Activated T-helper 17 cell treated with anti-CD3 and anti-CD28 coated beads, Interleukin-2, amount 50 U/mL, for 72 hours (primary cell): ENCODE data around the gene NNAT. TPM values are rescaled to one million over a fixed set of nuclear protein-coding genes. Genes with fewer than 3 reads are reported as not detected.
"Not testable (repeated sequence)": the region's sequence is repeated elsewhere in the genome, so short reads cannot be mapped to it uniquely, and the experiment has no call there.

Experiments used
- ATAC-seq: fragments of 150-1000 bp; cut with Tn5 transposase; replicated peaks from 2 replicates; pipeline ENCODE4 v1.10.0; 2021; ENCODE audit warnings: mild to moderate bottlenecking, moderate library complexity
- H3K27ac Mint-ChIP-seq: one replicate; pipeline ENCODE4 v1.8.0; 2022; ENCODE audit warnings: mixed read lengths
- H3K27me3 Mint-ChIP-seq: one replicate; pipeline ENCODE4 v1.8.0; 2022; ENCODE audit warnings: mixed read lengths
- H3K36me3 Mint-ChIP-seq: one replicate; pipeline ENCODE4 v1.8.0; 2022; ENCODE audit warnings: low read depth, mild to moderate bottlenecking, mixed read lengths
- H3K4me1 Mint-ChIP-seq: one replicate; pipeline ENCODE4 v1.8.0; 2022; ENCODE audit warnings: mixed read lengths
- H3K4me3 Mint-ChIP-seq: one replicate; pipeline ENCODE4 v1.8.0; 2022; ENCODE audit warnings: mild to moderate bottlenecking, mixed read lengths
- H3K9me3 Mint-ChIP-seq: one replicate; pipeline ENCODE4 v1.8.0; 2022; ENCODE audit warnings: mixed read lengths
- total RNA-seq, 2 donors: library from RNA; stranded (reverse); gene quantifications; one replicate each; pipeline ENCODE4 v1.2.3, GENCODE V29; 2022

Gene NNAT, protein sequence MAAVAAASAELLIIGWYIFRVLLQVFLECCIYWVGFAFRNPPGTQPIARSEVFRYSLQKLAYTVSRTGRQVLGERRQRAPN
- under 1 TPM in 1 of 2 donors, not detected in 1; 0.66 TPM for total RNA-seq

DNA sequence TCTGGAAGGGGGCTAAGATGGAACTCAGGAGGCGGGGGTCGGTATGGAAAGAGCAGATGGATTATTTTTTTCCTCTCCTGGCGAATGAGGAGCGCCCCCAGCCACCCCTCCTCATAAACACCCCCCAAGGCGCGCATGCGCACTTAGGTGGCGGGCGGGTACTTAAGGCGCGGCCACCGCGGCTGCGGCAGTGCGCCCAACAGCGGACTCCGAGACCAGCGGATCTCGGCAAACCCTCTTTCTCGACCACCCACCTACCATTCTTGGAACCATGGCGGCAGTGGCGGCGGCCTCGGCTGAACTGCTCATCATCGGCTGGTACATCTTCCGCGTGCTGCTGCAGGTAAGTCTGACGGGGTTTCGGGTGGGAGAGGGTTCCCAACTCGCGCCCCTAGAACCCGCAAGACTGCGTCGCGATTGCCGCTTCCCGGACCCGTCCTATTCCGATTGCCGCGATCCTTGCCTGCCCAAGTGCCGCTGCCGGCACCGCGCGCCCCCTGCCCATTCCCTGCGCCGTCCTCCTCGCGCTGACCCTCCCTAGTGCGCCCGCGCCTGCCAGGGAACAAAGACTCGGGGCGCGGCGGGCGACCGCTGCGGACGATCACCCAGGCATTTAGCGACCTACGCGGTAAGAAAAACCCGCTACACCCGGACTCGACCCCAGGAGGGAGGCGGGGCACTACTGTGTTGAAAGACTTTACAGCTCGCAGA is at the start of gene NNAT:
Gene NNAT, plus strand, starts transcription at position 190 of the 711 bp plus-strand sequence. Its CDS starts 82 bp downstream, at position 272.
- Mint-ChIP-seq H3K27me3 (no peaks in the 10 kb centered on the region), H3K4me1 (peaks cover 33% of the 10 kb centered on the region), H3K4me3 (peak within 1 kb of the TSS; percentile 38), H3K9me3 (no peaks in the 10 kb centered on the region), H3K27ac (no peak within 1 kb of the TSS), H3K36me3 (peaks cover 28% of the 10 kb centered on the region)
- ATAC-seq = no peak

DNA sequence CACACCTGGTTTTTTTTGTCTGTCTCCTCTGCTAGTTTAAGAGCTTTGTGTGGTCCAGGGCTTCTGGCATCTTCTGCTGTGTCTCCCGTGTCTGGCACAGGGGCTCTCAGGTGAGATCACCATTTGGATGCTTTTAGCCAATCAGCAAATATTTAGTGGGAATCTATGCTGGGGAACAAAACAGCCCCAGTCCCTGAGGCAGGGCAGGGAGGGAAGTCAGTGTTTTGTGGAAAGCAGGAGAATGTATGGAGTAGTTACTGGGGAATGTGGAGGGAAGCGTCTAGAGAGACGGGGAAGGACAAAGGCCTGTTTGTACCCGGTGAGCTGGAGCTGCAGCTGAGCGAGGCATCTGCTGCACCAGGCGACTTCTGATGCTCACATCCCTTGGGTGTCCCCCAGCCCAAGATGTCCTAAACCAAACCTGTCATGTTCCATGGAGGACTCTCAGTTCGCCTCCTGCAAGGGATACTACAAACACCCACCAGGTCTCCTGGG is 49.3 kb upstream of the NNAT start:
- Mint-ChIP-seq H3K36me3 (no peaks in the 10 kb centered on the region), H3K9me3 (peaks cover 3% of the 10 kb centered on the region), H3K27me3 (peaks cover 6% of the 10 kb centered on the region), H3K4me3 (no peak overlapping the region), H3K4me1 (no peaks in the 10 kb centered on the region), H3K27ac (no peak overlapping the region)
- ATAC-seq = no peak

DNA sequence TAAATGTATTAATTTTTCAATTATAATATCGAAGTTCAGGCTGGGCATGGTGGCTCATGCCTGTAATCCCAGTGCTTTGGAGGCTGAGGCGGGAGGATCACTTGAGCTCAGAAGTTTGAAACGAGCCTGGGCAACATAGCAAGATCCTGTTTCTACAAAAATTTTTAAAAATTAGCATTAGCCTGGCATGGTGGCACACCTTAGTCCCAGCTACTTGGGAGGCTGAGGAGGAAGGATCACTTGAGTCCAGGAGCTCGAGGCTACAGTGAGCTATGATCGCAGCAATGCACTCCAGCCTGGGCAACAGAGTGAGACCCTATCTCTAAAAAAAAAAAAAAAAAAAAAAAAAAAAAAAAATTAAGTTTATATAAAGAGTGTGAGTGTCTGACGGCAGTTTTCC is 48.6 kb upstream of the NNAT start:
- H3K27ac Mint-ChIP-seq, H3K27me3 Mint-ChIP-seq, H3K36me3 Mint-ChIP-seq: not testable (repeated sequence)

DNA sequence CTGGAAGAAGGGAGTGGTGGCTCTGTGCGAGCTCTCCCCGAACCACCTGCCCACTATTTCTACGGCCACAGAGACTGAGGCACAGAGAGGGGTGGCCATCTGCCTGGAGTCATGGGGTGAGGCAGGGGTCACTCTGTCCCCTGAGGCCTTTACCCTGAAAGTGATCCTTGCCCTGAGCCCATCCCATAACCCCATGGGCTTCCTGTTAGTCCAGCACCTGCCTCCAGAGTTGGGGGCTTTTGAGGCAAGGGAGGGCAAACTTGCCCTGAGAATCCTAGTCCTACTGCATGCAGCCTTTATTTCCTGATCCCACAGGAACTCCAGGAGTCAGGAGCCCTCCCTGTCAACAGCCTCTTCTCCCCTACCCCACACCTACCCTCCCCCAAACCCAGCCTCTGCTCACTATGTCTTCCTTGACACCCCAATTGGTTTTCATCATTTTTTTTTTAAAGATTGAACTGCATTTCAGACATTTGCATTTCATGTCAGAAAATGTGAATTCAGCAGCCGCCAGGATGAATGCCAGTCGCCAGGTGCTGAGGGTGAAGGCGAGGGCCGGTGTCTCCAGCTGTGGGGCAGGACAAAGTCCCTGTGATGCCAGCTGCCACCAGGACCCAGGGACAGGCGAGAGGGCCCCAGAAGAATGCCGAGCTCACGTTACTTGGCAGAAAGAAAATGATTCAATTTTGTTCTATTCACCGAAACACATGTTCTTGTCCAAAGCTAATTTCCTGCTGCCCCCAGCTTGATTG is 47.6 kb upstream of the NNAT start:
- ATAC-seq = no peak
- peaks cover 3% of the 10 kb centered on the region for H3K9me3 Mint-ChIP-seq
- H3K27ac Mint-ChIP-seq = no peak overlapping the region
- H3K27me3 Mint-ChIP-seq = peaks cover 7% of the 10 kb centered on the region
- no peak overlapping the region for H3K4me3 Mint-ChIP-seq
- no peaks in the 10 kb centered on the region for H3K4me1 Mint-ChIP-seq
- H3K36me3 Mint-ChIP-seq = no peaks in the 10 kb centered on the region

More for the DNA sequence above, 48.6 kb upstream of the NNAT start:
- H3K4me1 Mint-ChIP-seq, ATAC-seq, H3K9me3 Mint-ChIP-seq, H3K4me3 Mint-ChIP-seq: not testable (repeated sequence)

DNA sequence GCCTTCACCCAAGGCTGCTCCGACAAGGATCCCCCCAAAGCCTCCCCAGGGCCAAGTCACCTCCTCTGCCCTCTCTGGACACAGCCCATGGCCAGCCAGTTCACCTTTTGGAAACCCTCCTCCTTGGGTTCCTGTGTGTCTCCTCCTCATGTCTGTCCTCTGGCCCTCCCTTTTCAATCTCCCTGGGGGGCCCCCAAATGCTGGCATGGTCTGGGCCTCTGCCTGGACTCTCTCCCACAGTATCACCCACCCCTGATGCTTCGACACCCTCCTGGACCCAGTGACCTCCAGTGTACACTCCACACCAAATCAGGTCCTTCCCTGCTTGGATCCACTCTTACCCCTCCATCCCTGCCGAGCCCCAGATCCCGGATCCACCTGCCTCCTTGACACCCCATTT is 46.7 kb upstream of the NNAT start:
- ATAC-seq = no peak
- Mint-ChIP-seq H3K36me3 (no peaks in the 10 kb centered on the region), H3K4me1 (no peaks in the 10 kb centered on the region), H3K4me3 (no peak overlapping the region), H3K27me3 (peaks cover 7% of the 10 kb centered on the region), H3K9me3 (peaks cover 3% of the 10 kb centered on the region), H3K27ac (no peak overlapping the region)

DNA sequence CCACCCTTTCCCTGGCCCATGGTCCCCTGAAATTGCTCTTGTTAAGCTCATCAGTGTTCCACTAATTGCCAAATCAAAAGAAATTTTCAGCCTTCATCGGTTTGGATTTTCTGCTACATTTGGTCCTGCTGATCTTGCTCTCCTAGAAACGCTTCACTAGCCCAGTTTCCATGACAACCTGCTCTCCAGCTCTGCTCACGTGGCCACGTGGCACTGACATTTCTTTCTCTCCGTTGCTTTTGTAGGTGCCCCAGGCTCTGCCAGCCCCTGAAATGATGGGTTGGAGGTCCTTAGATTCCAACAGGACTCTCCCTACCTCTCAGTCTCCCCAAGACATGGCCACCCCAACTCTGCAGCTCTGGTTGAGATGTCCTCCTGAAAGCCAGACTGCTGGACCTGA is 45.8 kb upstream of the NNAT start:
- no peaks in the 10 kb centered on the region for H3K36me3 Mint-ChIP-seq
- H3K4me3 Mint-ChIP-seq = no peak overlapping the region
- H3K27ac Mint-ChIP-seq = no peak overlapping the region
- H3K9me3 Mint-ChIP-seq = peaks cover 3% of the 10 kb centered on the region
- no peak for ATAC-seq
- H3K4me1 Mint-ChIP-seq = no peaks in the 10 kb centered on the region
- H3K27me3 Mint-ChIP-seq = peaks cover 13% of the 10 kb centered on the region

DNA sequence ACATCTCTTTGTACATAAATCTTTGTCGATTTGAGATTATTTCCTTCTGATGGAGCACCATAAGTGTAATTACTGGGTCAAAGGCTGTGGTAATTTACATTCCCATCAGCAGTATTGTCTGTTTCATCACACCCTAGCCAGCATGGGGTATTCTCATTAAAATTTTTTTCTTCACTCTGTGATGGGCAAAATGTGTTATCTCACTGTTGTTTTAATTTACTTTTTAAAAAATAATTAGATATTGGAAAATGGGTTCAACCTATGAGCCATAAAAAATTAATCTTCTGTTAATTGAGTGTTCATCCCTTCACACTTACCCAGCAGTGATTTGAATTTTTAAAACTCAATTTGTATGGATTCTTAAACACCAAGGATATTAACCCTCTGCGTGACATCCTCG is 44.0 kb upstream of the NNAT start:
- ATAC-seq = no peak
- no peaks in the 10 kb centered on the region for H3K36me3 Mint-ChIP-seq
- H3K27ac Mint-ChIP-seq = no peak overlapping the region
- peaks cover 17% of the 10 kb centered on the region for H3K27me3 Mint-ChIP-seq
- H3K4me1 Mint-ChIP-seq = no peaks in the 10 kb centered on the region
- peaks cover 3% of the 10 kb centered on the region for H3K9me3 Mint-ChIP-seq
- no peak overlapping the region for H3K4me3 Mint-ChIP-seq

DNA sequence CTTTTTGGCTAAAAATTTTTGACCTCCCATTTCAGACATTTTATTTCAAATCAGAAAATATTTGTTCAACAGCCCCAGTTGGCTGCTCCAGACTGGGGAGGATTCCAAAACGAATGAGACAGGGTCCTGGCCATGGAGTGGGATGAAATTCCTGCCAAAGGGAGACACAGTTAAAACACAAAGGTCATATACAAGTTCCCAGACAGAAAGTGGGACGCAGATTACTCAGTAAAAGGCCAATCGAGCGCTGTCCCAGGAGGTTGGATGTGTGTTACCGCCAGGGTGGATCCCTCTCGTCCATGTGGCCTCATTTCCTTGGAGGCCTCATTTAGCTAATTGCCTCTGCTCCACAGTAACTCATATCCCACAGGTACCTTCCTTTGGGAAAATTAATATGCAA is 41.8 kb upstream of the NNAT start:
- Mint-ChIP-seq H3K36me3 (no peaks in the 10 kb centered on the region), H3K9me3 (peaks cover 3% of the 10 kb centered on the region), H3K4me3 (no peak overlapping the region)

DNA sequence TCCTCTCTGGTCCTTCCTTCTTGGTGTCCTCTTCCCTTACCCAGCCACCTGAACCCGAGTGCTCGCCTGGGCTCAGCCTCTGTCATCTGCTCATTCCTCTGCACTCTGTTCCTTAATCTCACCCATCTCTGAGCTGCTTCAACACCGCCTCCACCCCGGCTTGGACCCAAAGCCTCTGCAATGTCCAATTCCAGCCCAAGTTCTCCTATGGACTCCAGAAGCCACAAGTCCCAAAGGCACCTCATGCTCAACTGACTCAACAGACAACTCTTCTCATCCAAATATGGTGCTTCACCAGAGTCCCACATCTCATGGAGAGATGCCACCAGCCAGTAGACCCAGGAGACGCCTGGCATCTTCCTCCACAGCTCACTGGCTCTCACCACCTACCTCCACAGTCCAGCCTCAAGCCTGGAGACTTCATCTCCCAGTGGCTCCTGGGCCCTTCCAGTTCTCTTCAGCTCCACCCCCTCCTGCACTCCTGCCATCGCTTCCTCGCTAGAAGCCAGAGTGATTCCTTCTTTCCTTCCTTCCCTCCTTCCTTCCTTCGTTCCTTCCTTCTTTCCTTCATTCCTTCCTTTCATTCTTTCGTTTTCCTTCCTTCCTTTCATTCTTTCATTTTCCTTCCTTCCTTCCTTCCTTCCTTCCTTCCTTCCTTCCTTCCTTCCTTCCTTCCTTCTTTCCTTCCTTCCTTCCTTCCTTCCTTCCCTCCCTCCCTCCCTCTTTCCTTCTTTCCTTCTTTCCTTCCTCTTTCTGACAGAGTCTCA is 40.9 kb upstream of the NNAT start:
- H3K4me1 Mint-ChIP-seq = no peaks in the 10 kb centered on the region
- H3K27ac Mint-ChIP-seq = no peak overlapping the region
- peaks cover 14% of the 10 kb centered on the region for H3K27me3 Mint-ChIP-seq
- peaks cover 3% of the 10 kb centered on the region for H3K9me3 Mint-ChIP-seq
- H3K4me3 Mint-ChIP-seq = no peak overlapping the region
- H3K36me3 Mint-ChIP-seq = no peaks in the 10 kb centered on the region
- ATAC-seq = no peak

More for the DNA sequence above, 41.8 kb upstream of the NNAT start:
- ATAC-seq = no peak
- Mint-ChIP-seq H3K27me3 (peaks cover 17% of the 10 kb centered on the region), H3K4me1 (no peaks in the 10 kb centered on the region), H3K27ac (no peak overlapping the region)

DNA sequence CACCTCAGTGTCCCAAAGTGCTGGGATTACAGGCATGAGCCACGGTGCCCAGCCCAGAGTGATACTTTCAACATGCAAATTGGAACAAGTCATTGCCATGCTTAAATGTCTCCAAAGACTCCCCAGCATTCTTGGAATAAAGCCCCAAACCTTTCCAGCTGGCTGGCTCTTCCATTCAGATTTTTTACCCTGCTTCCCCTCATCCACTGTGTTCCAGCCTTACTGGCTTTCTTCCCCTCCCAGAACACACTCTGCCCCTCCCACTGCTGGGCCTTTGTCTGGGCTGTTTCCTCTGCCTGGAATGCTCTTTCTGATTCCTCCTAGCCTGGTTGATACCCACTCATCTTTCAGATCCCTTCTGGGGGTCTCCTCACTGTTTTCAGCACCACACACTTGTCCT is 40.1 kb upstream of the NNAT start:
- Mint-ChIP-seq H3K9me3 (peaks cover 3% of the 10 kb centered on the region), H3K27ac (no peak overlapping the region), H3K4me3 (no peak overlapping the region), H3K36me3 (no peaks in the 10 kb centered on the region), H3K4me1 (no peaks in the 10 kb centered on the region), H3K27me3 (peaks cover 14% of the 10 kb centered on the region)
- no peak for ATAC-seq

DNA sequence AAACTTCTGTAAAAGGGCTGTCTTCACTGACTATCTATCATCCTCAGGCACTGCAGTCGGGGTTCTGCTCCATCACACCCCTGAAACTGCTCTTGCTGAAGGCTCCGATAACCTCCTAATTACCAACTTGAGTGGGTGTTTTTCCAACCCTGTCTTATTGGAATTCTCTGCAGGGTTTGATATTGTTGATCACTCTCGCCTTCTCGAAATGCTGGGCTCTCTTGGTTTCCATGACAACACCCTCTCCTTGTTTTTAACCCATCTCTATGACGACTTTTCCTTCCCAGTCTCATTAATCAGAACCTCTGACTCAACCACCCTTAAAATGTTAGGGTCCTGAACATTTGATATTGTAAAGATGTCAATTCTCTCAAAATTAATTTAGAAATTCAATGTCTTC is 39.4 kb upstream of the NNAT start:
- Mint-ChIP-seq H3K27ac (no peak overlapping the region), H3K9me3 (peaks cover 1% of the 10 kb centered on the region), H3K4me1 (no peaks in the 10 kb centered on the region), H3K4me3 (no peak overlapping the region), H3K36me3 (no peaks in the 10 kb centered on the region), H3K27me3 (peaks cover 14% of the 10 kb centered on the region)
- ATAC-seq = no peak

DNA sequence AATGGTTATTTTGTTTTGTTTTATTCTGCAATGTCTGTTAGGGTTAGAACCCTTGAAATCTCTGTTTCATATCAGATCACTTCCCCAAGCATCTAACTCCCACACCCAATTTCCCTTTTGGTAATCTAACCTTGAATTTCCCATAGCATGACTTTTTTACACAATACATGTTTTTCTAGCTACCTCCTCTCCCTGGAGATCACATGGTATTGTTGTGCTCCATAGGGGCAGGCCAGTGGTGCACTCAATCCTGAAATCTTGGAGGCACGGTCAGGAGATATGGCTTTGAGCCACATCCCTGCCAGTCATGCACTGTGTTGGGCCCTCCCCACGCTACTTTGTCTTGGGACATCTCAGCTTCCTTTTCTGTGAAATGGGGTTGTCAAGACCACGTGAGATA is 36.7 kb upstream of the NNAT start:
- H3K27ac Mint-ChIP-seq = no peak overlapping the region

DNA sequence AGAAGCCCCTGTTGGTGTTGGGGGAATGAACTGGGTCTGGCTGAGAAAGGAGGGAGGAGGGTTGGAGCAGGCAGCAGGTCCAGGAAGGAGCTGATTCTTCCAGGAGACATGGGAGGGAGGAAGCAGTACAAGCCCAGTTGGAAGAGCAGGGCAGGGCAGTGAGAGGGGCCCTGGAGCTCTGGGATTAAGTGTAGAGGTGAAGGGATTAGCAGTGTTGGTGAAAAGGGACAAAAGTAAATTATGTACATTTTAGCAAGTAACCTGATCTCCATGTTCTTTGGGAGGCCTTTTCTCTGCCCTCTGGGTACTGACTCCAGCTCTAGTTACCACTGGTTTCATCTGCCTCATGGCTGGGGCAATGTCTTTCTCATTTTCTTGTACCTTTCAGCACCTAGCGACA is 34.8 kb upstream of the NNAT start:
- H3K36me3 Mint-ChIP-seq, H3K27ac Mint-ChIP-seq, H3K4me3 Mint-ChIP-seq: not testable (repeated sequence)

More for the DNA sequence above, 36.7 kb upstream of the NNAT start:
- Mint-ChIP-seq H3K4me1 (no peaks in the 10 kb centered on the region), H3K27me3 (peaks cover 10% of the 10 kb centered on the region), H3K9me3 (no peaks in the 10 kb centered on the region), H3K36me3 (no peaks in the 10 kb centered on the region), H3K4me3 (no peak overlapping the region)
- ATAC-seq = no peak

DNA sequence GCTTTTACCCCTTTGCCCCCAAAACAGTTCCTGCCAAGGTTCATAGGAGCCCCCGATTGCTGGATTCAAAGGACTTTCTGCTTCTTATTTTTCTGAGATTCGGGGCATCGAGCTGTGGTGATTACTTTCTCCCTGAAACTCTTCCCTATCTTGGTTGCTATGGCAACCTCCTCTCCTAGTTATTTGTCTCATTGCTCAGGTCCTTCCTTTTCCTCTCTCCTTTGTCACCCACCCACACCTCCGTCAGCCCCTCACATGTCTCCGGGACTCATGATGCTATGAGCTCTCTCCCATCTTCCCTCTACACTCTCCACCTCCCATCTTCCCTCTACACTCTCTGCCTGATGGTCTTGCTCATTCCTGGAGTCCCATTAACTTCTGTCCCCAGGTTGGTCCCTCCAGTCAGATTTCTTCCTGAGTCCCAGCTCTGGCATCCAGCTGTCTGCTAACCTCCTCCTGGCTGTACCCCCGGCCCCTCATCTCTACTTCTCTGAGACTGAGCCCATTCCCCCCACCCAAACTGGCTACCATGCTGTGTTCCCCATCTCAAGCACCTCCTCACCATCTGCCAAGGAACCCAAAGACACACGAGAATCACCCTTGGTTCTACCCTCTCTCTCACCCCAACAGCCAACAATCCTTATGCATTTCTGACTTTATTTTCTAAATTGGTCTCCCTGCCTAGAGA is 30.2 kb upstream of the NNAT start:
- peaks cover 15% of the 10 kb centered on the region for H3K36me3 Mint-ChIP-seq
- no peak for ATAC-seq
- H3K27me3 Mint-ChIP-seq = no peaks in the 10 kb centered on the region
- H3K9me3 Mint-ChIP-seq = no peaks in the 10 kb centered on the region
- no peak overlapping the region for H3K27ac Mint-ChIP-seq
- no peak overlapping the region for H3K4me3 Mint-ChIP-seq
- peaks cover 5% of the 10 kb centered on the region for H3K4me1 Mint-ChIP-seq

More for the DNA sequence above, 34.8 kb upstream of the NNAT start:
- H3K4me1 Mint-ChIP-seq, ATAC-seq, H3K27me3 Mint-ChIP-seq, H3K9me3 Mint-ChIP-seq: not testable (repeated sequence)
